ENCODE measurements around the gene CIPC. TPM values are rescaled to one million over a fixed set of nuclear protein-coding genes. Genes with fewer than 3 reads are reported as not detected.

The CIPC gene
- total RNA-seq, 2 experiments from 2014 or later, result 14.0 to 14.5 TPM

DNA sequence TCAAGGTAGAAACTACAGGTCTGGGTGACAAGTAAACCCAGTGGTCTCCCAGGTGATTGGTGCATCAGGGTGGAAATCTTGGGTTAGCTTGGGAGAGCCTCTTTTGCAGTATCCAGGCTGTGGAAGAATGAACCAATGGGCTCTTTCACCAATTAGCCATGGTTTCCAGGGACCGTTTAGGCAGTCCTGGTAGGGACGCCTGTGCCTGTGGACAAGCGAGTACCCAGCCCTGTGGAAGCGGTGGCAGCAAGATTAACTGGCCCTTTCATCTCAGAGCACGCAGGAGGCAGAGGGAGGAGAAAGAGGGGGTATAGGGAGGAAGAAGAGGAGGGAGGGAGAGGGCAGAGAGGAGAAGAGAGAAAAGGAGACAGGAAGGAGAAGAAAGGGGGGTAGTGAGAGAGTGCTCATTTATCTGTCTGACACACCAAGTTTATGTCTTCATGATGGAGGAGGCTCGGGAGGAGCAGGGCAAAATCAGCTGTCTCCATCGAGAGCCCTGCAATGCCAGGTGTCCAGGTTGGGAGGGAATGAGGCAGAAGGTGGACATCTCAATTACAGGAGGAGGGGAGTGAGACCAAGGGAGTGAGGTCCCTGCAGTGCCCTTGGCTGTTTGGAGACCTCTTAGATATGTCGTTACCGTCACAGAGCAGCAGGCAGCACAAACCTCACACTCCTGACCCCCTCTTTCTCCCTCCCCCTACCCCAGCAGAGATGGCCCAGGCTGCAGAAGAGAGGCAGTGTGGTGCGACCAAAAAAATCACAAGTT, 48.1 kb downstream of the CIPC start:
- Mint-ChIP-seq H3K27ac (no peak overlapping the region), H3K4me1 (peaks cover 3% of the 10 kb centered on the region), H3K9me3 (no peaks in the 10 kb centered on the region), H3K27me3 (peaks cover 63% of the 10 kb centered on the region), H3K36me3 (no peaks in the 10 kb centered on the region), H3K4me3 (no peak overlapping the region)
- no peak for DNase-seq
- POLR2A ChIA-PET, result no interaction called here
- ATAC-seq (ENCODE audit: low read depth), result no peak

DNA sequence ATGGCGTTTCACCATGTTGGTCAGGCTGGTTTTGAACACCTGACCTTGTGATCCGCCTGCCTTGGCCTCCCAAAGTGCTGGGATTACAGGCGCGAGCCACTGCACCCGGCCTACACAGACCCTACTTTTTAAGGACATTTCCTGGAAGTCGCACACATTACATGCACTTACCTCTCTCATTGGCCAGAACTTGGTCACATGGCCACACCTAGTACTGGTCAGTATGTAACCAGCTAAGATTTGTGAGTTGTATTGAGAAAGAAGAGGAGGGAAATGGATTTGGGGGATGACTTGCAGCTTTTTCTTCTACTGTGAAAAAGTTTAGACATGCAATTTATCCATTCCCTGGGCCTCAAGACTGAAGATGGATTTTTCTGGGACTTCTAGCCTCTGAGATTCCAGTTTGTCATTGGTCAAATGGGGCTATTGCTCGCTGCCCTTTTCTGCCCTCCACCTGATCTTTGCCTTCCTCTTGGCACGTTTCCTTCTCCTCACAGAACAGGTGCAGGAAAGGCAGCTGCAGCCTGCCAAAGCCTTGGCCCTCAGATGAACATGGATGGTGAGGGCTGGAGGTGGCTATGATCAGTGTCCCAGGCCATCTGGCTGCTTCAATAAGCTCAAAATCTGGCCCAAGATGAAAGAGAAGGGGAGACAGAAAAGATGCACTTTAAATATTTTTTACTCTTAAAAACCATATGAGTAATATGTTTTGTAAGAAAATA, 50.6 kb downstream of the CIPC start:
- Mint-ChIP-seq H3K27ac (no peak overlapping the region), H3K36me3 (no peaks in the 10 kb centered on the region), H3K27me3 (peaks cover 45% of the 10 kb centered on the region), H3K4me3 (no peak overlapping the region), H3K9me3 (no peaks in the 10 kb centered on the region), H3K4me1 (no peaks in the 10 kb centered on the region)
- POLR2A ChIA-PET, result no interaction called here
- ATAC-seq (ENCODE audit: low read depth) (no peak), DNase-seq (no peak)

DNA sequence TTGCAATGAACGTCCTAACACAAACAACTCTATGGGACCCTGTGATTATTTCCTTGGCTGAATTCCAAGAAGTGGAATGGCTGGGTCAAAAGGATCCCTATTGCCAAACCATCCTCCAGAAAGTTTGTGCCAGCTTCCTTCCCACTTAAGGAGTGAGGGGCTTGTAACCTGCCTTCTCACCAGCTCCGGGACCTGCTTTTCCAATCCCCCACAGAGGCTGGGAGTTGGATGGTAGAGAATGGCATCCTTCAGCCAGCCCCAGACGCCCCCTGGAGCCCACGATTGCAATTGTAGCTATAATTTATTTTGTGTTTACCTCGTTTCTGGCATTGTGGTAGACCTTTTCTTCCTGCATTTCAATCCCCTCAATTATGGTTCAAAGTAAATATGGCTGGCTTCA, 53.2 kb downstream of the CIPC start:
- Mint-ChIP-seq H3K9me3 (no peaks in the 10 kb centered on the region), H3K27me3 (peaks cover 29% of the 10 kb centered on the region), H3K36me3 (no peaks in the 10 kb centered on the region), H3K27ac (no peak overlapping the region), H3K4me1 (no peaks in the 10 kb centered on the region), H3K4me3 (no peak overlapping the region)
- ATAC-seq (ENCODE audit: low read depth), result no peak
- POLR2A ChIA-PET, result no interaction called here
- DNase-seq, result no peak

DNA sequence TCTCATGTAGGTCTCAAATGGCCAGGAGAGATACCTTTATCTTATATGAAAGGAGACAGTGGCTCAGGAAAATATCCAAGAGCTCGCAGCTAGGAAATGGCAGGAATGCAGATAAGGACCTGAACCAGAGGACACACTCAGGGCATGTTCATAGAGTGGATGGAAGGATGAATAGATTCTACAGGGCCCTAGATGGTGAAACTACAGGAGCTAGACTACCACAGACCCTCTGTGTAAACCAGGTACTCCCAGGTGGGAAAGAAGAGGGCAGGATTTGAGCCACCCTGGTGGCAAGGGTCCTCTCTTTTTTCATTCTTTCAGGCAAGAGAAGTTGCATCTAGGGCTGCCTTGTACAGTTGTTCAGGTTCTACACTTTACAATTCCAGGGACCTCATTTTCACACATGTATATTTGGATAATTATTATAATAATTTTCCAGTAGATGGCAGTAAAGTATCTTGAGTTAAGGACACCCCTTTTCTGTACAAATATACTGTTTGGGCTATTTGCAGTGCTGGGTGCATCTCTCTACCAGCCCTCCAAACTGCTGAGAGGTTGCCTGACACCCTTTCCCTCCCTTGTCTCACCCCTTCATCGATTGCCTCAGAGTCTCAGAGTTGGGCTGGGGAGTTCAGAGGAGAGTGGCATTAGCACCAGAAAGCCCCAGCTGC, 54.0 kb downstream of the CIPC start:
- Mint-ChIP-seq H3K36me3 (no peaks in the 10 kb centered on the region), H3K27ac (no peak overlapping the region), H3K9me3 (no peaks in the 10 kb centered on the region), H3K4me1 (no peaks in the 10 kb centered on the region), H3K4me3 (no peak overlapping the region), H3K27me3 (peaks cover 21% of the 10 kb centered on the region)
- ATAC-seq (ENCODE audit: low read depth) (peak; percentile 72), DNase-seq (no peak)
- POLR2A ChIA-PET, result no interaction called here

DNA sequence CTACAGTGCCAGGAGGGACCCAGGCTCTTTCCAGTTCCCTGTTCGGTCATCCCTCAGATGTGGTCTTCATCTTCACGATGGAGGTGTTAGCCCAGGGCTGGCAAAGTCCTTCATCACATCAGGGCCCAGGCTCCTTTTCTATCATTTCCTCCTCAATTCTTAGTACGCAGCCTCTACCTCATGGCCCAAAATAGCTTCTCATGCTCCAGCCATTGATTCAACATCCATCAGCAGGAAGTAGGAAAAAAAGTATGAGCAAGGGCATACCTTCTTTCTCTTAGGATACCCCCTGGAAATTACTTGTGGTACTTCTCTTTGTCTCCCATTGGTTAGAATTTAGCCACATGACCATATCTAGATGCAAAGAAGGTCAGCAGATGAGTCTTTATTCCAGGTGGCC, 55.7 kb downstream of the CIPC start:
- H3K9me3 Mint-ChIP-seq, result no peaks in the 10 kb centered on the region
- no peaks in the 10 kb centered on the region for H3K4me1 Mint-ChIP-seq
- POLR2A ChIA-PET, result no interaction called here
- no peak overlapping the region for H3K4me3 Mint-ChIP-seq
- no peaks in the 10 kb centered on the region for H3K36me3 Mint-ChIP-seq
- H3K27ac Mint-ChIP-seq, result no peak overlapping the region
- peaks cover 28% of the 10 kb centered on the region for H3K27me3 Mint-ChIP-seq
- DNase-seq (no peak), ATAC-seq (ENCODE audit: low read depth) (no peak)

DNA sequence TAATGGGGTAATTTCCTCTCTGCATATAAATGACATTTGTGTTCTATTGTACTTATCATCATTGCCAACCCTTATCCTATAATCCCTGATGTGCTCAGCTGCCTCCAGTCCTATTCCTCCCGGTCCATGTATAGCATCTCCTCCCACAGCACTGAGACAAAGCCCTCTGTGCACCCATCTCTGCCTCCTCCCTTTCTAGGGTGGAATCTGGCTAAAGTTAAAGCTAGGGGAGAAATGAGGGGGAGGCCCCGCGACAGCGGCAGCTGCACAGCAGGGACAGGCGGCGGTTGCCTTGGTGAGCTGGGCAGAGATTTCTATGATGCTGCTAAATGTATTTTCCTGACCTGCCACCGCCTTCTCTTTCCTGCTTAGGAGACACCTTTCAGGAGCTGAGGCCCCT, 56.4 kb downstream of the CIPC start:
- Mint-ChIP-seq H3K27ac (no peak overlapping the region), H3K9me3 (no peaks in the 10 kb centered on the region), H3K27me3 (peaks cover 30% of the 10 kb centered on the region), H3K4me3 (no peak overlapping the region), H3K4me1 (no peaks in the 10 kb centered on the region), H3K36me3 (no peaks in the 10 kb centered on the region)
- ATAC-seq (ENCODE audit: low read depth), result no peak
- POLR2A ChIA-PET, result no interaction called here
- no peak for DNase-seq

DNA sequence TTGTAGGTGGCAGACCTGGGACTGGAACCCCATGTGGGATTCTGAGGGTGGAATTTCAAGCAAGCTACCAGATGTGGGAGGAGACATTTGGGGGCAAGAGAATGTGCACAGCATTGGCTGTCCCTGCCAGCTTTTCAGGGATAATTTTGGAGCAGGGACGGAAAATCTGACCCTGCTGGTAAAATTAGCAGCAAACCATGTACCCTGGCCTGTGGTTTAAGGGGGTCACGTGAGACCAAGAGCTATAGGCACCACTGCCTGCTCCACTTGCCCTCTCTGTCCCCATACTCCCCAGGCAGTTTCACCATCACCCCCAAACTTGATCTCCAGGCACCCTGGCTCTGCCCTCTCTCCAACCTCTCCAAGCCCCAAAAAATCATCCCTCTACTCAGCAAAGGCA, 57.0 kb downstream of the CIPC start:
- no peak overlapping the region for H3K4me3 Mint-ChIP-seq
- POLR2A ChIA-PET, result no interaction called here
- H3K27ac Mint-ChIP-seq, result no peak overlapping the region
- ATAC-seq (ENCODE audit: low read depth) (no peak), DNase-seq (no peak)
- H3K9me3 Mint-ChIP-seq, result no peaks in the 10 kb centered on the region
- no peaks in the 10 kb centered on the region for H3K4me1 Mint-ChIP-seq
- H3K36me3 Mint-ChIP-seq, result no peaks in the 10 kb centered on the region
- H3K27me3 Mint-ChIP-seq, result peaks cover 28% of the 10 kb centered on the region

DNA sequence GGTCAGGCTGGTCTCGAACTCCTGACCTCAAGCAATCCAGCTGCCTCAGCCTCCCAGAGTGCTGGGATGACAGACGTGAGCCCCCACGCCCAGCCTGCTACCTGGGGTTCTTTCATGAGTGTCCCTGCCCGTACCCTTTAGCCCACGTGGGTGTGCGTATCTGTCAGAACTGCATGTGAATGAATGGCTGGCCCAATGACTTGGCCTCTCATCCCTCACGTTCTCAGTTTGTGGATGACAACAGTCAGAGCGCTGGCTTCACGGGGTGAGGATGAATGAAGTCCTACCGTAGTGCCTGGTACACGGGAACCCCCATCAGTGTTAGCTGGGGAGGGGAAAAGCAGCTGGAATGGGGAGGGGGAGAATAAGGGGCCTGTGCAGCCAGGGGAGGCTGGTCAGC, 59.7 kb downstream of the CIPC start:
- H3K36me3 Mint-ChIP-seq, result no peaks in the 10 kb centered on the region
- no peak overlapping the region for H3K27ac Mint-ChIP-seq
- H3K4me3 Mint-ChIP-seq, result no peak overlapping the region
- H3K4me1 Mint-ChIP-seq, result no peaks in the 10 kb centered on the region
- no peaks in the 10 kb centered on the region for H3K9me3 Mint-ChIP-seq
- POLR2A ChIA-PET, result no interaction called here
- DNase-seq (no peak), ATAC-seq (ENCODE audit: low read depth) (no peak)
- H3K27me3 Mint-ChIP-seq, result peaks cover 34% of the 10 kb centered on the region

DNA sequence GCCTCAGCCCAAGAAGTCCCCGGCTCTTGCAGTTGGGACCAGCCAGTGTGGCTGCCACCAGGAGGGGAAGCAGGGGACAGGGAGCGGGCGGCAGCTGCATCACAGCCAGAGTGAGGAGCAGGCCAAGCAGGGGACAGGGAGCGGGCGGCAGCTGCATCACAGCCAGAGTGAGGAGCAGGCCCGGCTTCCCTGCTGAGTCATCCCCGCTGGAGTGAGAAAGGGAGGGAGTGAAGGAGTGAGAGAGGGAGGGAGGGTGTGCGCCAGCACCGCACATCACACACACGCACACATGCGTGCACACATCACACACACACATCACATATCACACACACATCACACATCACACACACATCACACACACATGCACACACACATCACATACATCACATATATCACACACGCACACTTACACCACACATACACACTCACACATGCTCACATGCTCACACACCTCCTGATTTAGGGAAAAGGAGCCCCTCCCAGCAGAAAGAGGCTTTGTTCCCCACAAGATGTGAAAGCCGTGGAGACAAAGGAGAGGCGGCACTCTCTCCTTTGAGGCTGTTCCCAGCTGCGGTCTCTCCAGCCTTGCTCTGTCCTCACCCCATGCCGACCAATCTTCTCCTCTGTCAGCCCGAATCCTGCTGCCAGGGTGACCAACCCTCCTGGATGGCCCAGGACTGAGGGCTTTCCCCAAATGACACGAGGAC, 60.3 kb downstream of the CIPC start:
- POLR2A ChIA-PET, result no interaction called here
- Mint-ChIP-seq H3K27me3 (peaks cover 34% of the 10 kb centered on the region), H3K36me3 (no peaks in the 10 kb centered on the region), H3K27ac (no peak overlapping the region), H3K9me3 (no peaks in the 10 kb centered on the region), H3K4me3 (no peak overlapping the region), H3K4me1 (no peaks in the 10 kb centered on the region)
- DNase-seq (no peak), ATAC-seq (ENCODE audit: low read depth) (no peak)

DNA sequence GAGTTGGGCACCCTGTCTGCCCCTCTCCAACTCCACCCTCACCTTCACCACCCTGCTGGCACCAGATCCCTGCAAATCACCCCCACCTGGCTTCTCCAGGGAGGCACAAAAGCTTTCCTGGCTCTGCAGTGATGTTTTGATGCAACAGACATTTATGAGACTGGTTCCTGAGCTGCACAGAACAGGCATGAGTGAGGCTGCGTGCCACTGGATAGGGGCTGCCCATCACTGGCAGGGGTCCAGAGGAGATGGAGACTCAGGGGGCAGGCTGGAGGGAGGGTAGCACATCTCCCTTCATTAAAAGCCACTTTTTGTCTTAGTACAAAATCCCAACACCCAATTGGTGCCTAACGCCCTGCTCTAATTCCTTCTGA, 60.8 kb downstream of the CIPC start:
- Mint-ChIP-seq H3K27me3 (peaks cover 31% of the 10 kb centered on the region), H3K4me1 (no peaks in the 10 kb centered on the region), H3K4me3 (no peak overlapping the region), H3K9me3 (no peaks in the 10 kb centered on the region), H3K27ac (no peak overlapping the region), H3K36me3 (no peaks in the 10 kb centered on the region)
- POLR2A ChIA-PET, result no interaction called here
- ATAC-seq (ENCODE audit: low read depth) (no peak), DNase-seq (no peak)

DNA sequence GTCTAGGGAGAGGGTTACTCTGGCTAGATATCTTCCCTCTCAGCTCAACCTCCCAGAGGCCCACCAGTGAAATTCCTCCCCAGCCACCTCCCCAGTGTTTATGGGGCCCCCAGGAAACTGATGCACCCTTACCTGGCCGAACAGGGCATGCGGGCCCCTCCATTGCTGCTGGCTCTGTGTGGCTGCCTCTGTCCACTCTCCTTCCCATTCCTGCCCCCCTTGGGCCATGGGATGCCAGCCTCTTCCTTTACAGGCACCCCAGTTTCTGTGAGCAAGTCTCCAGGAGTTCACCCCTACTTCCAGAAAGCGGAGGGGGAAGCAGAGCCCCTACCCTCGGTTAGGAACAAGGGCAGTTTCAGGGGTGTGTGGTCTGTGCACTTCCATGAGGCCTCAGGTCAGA, 63.0 kb downstream of the CIPC start:
- H3K4me3 Mint-ChIP-seq, result no peak overlapping the region
- DNase-seq, result no peak
- no peaks in the 10 kb centered on the region for H3K9me3 Mint-ChIP-seq
- ATAC-seq (ENCODE audit: low read depth), result no peak
- H3K27me3 Mint-ChIP-seq, result peaks cover 31% of the 10 kb centered on the region
- POLR2A ChIA-PET, result no interaction called here
- no peak overlapping the region for H3K27ac Mint-ChIP-seq
- H3K4me1 Mint-ChIP-seq, result no peaks in the 10 kb centered on the region
- no peaks in the 10 kb centered on the region for H3K36me3 Mint-ChIP-seq

All from activated naive CD8-positive, alpha-beta T cell treated with anti-CD3 and anti-CD28 coated beads, Interleukin-2, amount 10 ng/mL, durations not matched to agents 7 days and 5 days (primary cell).